Small intestine (tissue), 7 donors: ENCODE data around the gene DHX16. TPM values are rescaled to one million over a fixed set of nuclear protein-coding genes. Genes with fewer than 3 reads are reported as not detected.

ENCODE experiments used
- DNase-seq, 2 donors: peaks; one replicate each; pipeline versions ENCODE4 v3.0.0 to v3.0.0-alpha.2; 2013
- FAIRE-seq: peaks from 2 replicates; lab custom pipeline; 2012; peaks lifted over from hg19 to GRCh38; lab: Jason Lieb, UNC
- H3K27ac ChIP-seq, 3 donors: one replicate each; pipeline ENCODE4 v1.5.1; 2013; ENCODE audit warnings: low read length in 2 of 3, mild to moderate bottlenecking in 2 of 3, control low read depth in 1 of 3, inconsistent platforms in 1 of 3, low read depth in 1 of 3, moderate library complexity in 1 of 3
- H3K27me3 ChIP-seq, 3 donors: one replicate each; pipeline ENCODE4 v1.6.1; 2013; ENCODE audit warnings: low read length in 3 of 3, inconsistent platforms in 1 of 3; ENCODE audit not compliant: control insufficient read depth in 3 of 3, insufficient read depth in 3 of 3
- H3K36me3 ChIP-seq, 3 donors: one replicate each; pipeline ENCODE4 v1.6.1; 2013; ENCODE audit warnings: low read length in 3 of 3, inconsistent platforms in 1 of 3, low read depth in 1 of 3, mild to moderate bottlenecking in 1 of 3, moderate library complexity in 1 of 3; ENCODE audit not compliant: control insufficient read depth in 3 of 3, insufficient read depth in 2 of 3
- H3K4me1 ChIP-seq, 3 donors: one replicate each; pipeline ENCODE4 v1.6.1; 2013; ENCODE audit warnings: low read length in 2 of 3, inconsistent platforms in 1 of 3, low read depth in 1 of 3, mild to moderate bottlenecking in 1 of 3, moderate library complexity in 1 of 3; ENCODE audit not compliant: control insufficient read depth in 3 of 3, insufficient read depth in 2 of 3
- H3K4me3 ChIP-seq, 3 donors: one replicate each; pipeline ENCODE4 v1.5.1; 2013; ENCODE audit warnings: low read length in 3 of 3, control low read depth in 1 of 3, inconsistent platforms in 1 of 3, low read depth in 1 of 3, mild to moderate bottlenecking in 1 of 3, moderate library complexity in 1 of 3
- H3K9me3 ChIP-seq, 2 donors: one replicate each; pipeline ENCODE4 v1.6.1; 2013; ENCODE audit warnings: low read depth in 1 of 2, low read length in 1 of 2; ENCODE audit not compliant: control insufficient read depth in 2 of 2, insufficient read depth in 1 of 2
- WGBS, 3 donors: extraction: QIAGEN DNeasy Blood & Tissue Kit; methylation state at CpG; one replicate each; pipeline ENCODE4 v1.1.7; 2013; 5-methylcytosine and 5-hydroxymethylcytosine counted together
- polyA plus RNA-seq, 4 donors: library from polyadenylated mRNA; stranded (reverse) in 3 of 4; unstranded in 1 of 4; fragments of 200-250 nt in 3 of 4; fragments of 120-200 nt in 1 of 4; gene quantifications; one replicate each; pipeline versions ENCODE4 v1.2.1 to v1.2.3, GENCODE V29; 2013
- donor health status: healthy with polysubstance abuse.
- donor health status: control.
- donor health status: control.
- donor health status: Bipolar disorder and iron deficiency.
- donor health status: healthy.

DHX16 gene
- polyA plus RNA-seq, 4 donors = 27.5 to 82.5 (median 51.4) TPM

DNA sequence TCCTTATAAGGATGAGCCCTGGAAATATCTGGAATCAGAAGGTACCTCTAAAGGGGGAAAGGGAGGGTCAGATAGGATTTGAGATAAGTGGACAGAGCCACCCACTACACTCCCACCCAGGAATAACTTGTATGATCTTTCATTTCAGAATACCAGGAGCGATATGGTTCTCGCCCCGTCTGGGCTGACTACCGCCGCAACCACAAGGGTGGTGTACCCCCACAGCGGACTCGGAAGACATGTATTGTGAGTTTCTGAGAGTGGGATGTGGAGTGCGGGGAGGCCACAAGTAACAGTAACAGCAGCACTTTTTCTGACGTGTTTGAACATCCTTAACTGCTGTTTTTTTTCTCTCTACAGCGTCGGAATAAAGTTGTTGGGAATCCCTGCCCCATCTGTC is 53.2 kb downstream of the DHX16 start:
- Histone ChIP-seq H3K9me3 (no peaks in the 10 kb centered on the region), H3K27ac (peak overlapping the region in 1 of 3 donors; percentile 93), H3K36me3 (peaks cover 5 to 49% (median 18%) of the 10 kb centered on the region in 3 donors), H3K4me1 (peaks cover 0 to 9% (median under 1%) of the 10 kb centered on the region in 3 donors), H3K4me3 (no peak overlapping the region), H3K27me3 (no peaks in the 10 kb centered on the region)
- FAIRE-seq = no peak
- WGBS, 3 donors = 94 to 97% (median 96%) methylated on average over 11 of the region's 11 CpGs
- no peak for DNase-seq

- Histone ChIP-seq H3K27me3 (no peaks in the 10 kb centered on the region), H3K36me3 (peaks cover 5 to 41% (median 13%) of the 10 kb centered on the region in 3 donors), H3K4me3 (peak overlapping the region; percentile 35 to 72 (median 65)), H3K27ac (peak overlapping the region; percentile 82 to 96 (median 93)), H3K9me3 (no peaks in the 10 kb centered on the region), H3K4me1 (peaks cover 0 to 21% (median 3%) of the 10 kb centered on the region in 3 donors)
- FAIRE-seq (no peak), DNase-seq (peak; percentile 73 to 85)
- WGBS, 3 donors = 1 to 10% (median 2%) methylated on average over 8 of the region's 8 CpGs
These were observed 54.5 kb downstream of the DHX16 start for GRCh38 chr6:30618270-30618797.

GRCh38 chr6:30617565-30618269 is 55.1 kb downstream of the DHX16 start, which contains the start of gene MRPS18B:
MRPS18B (plus strand) TSS chr6:30617840; CDS start chr6:30617866, 26 bp downstream.
- no peaks in the 10 kb centered on the region for H3K27me3 ChIP-seq
- H3K4me1 ChIP-seq = peaks cover 0 to 22% (median 3%) of the 10 kb centered on the region in 3 donors
- H3K4me3 ChIP-seq = peak within 1 kb of the TSS; percentile 65 to 92 (median 79)
- H3K36me3 ChIP-seq = peaks cover 2 to 36% (median 12%) of the 10 kb centered on the region in 3 donors
- H3K9me3 ChIP-seq = no peaks in the 10 kb centered on the region
- peak within 1 kb of the TSS; percentile 96 to 99 (median 98) for H3K27ac ChIP-seq
- DNase-seq = peak; percentile 99
- FAIRE-seq = no peak
- WGBS, 3 donors = 0% methylated on average over 34 of the region's 34 CpGs

- Histone ChIP-seq H3K9me3 (no peaks in the 10 kb centered on the region), H3K36me3 (peaks cover 0 to 29% (median 9%) of the 10 kb centered on the region in 3 donors), H3K4me1 (peaks cover 0 to 22% (median 3%) of the 10 kb centered on the region in 3 donors), H3K4me3 (peak within 1 kb of the TSS; percentile 65 to 92 (median 79)), H3K27me3 (no peaks in the 10 kb centered on the region), H3K27ac (peak within 1 kb of the TSS; percentile 96 to 99 (median 98))
- 0 to 1% (median 0%) methylated on average over 39 to 40 of the region's 40 CpGs for WGBS, 3 donors
- peak; percentile 53 for FAIRE-seq
- peak; percentile 99 to 100 for DNase-seq
These were observed 55.8 kb downstream of the DHX16 start, which contains the start of gene PPP1R10 for GRCh38 chr6:30616811-30617564. PPP1R10 (minus strand) TSS chr6:30617243; CDS start chr6:30609944, 7,299 bp downstream.

DNA sequence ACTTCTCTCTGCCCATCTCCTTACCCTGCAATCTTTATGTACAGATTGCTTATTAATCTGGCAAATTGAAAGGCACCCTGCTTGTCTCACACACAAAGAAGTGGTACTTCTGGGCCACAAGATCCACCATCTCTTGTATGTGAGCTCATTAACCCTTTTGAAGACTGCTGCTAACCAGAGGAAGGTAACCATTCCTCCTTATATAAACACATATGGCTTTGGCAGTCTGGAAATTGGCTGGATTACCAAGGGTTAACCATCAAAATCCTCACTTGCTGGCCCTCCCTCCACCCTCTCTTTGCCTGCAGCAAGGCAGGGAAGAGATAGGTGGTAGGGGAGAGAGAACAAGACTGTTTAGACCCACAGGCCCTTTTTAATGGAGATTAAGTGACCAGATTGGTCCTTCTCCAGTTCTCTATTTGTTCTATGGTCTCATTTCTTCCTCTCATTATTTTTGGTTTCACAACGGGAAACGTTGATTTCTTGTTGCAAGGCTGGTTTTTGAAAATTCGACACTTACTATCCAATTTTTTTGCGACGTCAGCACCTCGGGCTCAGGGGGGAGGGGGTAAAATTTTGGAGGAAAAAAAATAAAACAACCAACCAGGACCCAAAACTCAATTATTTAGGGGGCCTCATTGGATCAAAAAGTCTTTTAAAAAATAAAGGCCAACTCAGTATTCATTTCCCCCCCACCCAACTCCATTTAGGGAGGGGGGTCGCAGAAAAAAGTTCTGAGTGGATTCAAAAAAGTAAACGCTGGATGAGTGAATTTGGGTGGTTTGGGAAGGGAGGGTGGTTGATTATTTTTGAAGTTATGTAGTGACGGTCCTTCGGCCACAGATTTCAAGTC is 56.6 kb downstream of the DHX16 start:
- H3K4me1 ChIP-seq = peaks cover 0 to 22% (median 3%) of the 10 kb centered on the region in 3 donors
- FAIRE-seq (no peak), DNase-seq (peak; percentile 52 to 76)
- no peaks in the 10 kb centered on the region for H3K9me3 ChIP-seq
- H3K27ac ChIP-seq = peak overlapping the region; percentile 96 to 99 (median 98)
- peaks cover 0 to 24% (median 9%) of the 10 kb centered on the region in 3 donors for H3K36me3 ChIP-seq
- WGBS, 3 donors = 0% methylated on average over 10 of the region's 10 CpGs
- no peaks in the 10 kb centered on the region for H3K27me3 ChIP-seq
- peak overlapping the region; percentile 60 to 92 (median 79) for H3K4me3 ChIP-seq

DNA sequence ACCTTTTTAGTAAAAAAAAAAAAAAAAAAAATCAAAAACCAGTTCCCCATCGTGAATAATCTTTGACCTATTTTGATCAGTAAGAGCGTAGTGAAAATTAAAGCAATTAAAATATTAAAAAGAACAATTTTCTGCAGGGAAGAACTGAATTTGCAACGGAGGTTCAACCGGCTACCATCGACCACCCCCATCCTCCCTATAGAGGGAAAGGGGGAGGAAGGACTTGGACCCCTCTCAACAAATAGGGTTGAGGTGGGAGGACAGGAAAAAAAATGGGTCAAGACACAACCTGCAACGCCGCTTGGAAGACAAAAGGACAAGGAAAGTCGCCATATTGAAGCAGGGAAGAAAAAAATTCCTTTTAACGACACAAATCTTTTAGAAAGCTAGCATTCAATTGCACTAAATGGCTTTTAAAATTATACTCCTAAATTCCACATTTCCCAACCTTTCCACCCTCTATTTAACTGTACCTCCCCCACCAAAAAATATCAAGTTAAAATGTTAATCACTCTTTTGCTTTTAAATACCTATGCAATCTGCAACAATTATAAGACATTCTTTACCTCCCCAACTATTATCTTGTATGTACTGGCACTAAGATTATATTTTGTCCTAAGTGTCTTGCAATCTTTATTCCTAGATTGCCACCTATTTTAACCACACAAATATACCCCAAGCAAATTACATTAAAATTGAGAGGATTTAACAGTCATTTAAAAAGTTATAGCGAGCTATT is 57.4 kb downstream of the DHX16 start:
- peak overlapping the region; percentile 96 to 99 (median 98) for H3K27ac ChIP-seq
- FAIRE-seq = no peak
- no peaks in the 10 kb centered on the region for H3K9me3 ChIP-seq
- H3K27me3 ChIP-seq = no peaks in the 10 kb centered on the region
- WGBS, 3 donors = 0 to 1% (median 0%) methylated on average over 10 of the region's 10 CpGs
- DNase-seq = peak; percentile 56 to 77
- peaks cover 0 to 20% (median 9%) of the 10 kb centered on the region in 3 donors for H3K36me3 ChIP-seq
- H3K4me3 ChIP-seq = peak overlapping the region; percentile 60 to 92 (median 79)
- peaks cover 0 to 22% (median 3%) of the 10 kb centered on the region in 3 donors for H3K4me1 ChIP-seq

GRCh38 chr6:30614843-30615218 is 58.0 kb downstream of the DHX16 start:
- WGBS, 3 donors = 0 to 1% (median 0%) methylated on average over 6 of the region's 6 CpGs
- no peaks in the 10 kb centered on the region for H3K9me3 ChIP-seq
- no peak for FAIRE-seq

More at GRCh38 chr6:30614843-30615218, 58.0 kb downstream of the DHX16 start:
- peak; percentile 98 for DNase-seq
- Histone ChIP-seq H3K27ac (peak overlapping the region; percentile 96 to 99 (median 98)), H3K27me3 (no peaks in the 10 kb centered on the region), H3K36me3 (peaks cover 0 to 18% (median 9%) of the 10 kb centered on the region in 3 donors), H3K4me1 (peaks cover 0 to 22% (median 3%) of the 10 kb centered on the region in 3 donors), H3K4me3 (peak overlapping the region; percentile 19 to 79 (median 60))
